HG02970 (cell line): Measurements from ENCODE around the gene HDAC7.

Experiments
- ATAC-seq: cut with Tn5 transposase; IDR thresholded peaks from one replicate; pipeline ENCODE4 v1.9.1; 2021; ENCODE audit warnings: mild to moderate bottlenecking, moderate library complexity, moderate number of reproducible peaks; ENCODE audit not compliant: unreplicated experiment, low FRiP score

Gene HDAC7

DNA sequence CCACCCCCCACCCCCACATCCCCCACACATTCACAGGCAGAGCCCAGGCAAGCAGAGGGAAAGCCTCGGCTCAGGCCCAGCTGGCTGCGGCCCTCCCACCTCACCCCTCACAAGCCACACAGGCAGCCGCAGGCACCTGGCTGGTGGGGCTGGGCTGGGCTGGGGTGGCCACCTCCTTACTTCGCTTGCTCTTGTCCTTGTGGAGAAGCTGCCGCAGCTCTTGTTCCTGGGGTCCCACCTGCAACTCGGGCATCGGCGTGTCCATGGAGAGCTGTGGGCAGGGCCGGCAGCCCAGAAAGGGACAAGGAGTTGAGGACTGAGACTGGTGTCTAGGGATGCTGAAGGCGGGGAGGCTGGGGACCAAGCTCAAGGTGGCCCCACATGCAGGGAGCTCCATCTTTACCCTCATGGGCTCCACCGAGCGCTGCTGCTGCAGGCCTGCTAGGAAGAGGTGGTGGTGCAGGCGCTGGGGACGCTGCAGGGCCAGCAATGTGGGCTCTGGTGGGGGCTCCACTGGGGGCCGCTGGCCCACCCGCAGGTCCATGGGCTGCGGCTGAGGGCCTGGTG is 21.2 kb downstream of the HDAC7 start:
- ATAC-seq, result no peak

DNA sequence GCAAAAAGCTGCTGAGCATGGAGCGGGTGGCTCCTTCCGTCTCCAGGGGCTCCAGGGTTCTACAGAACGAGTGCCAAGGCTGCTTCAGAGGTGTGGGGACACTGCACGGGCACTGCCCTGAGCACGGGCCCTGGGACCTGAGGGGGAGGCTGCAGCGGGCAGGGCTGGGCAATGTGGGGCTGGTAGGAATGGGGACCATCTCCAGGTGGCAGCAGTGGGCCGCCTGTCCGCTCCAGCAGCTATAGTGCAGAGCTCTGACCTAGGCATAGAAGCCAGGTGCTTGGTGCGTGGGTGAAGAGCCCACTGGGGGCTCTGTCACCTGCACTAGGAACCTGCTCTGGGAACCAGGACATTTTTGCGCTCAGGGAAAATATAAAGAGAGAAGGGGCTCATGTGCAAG is 22.3 kb downstream of the HDAC7 start:
- no peak for ATAC-seq

DNA sequence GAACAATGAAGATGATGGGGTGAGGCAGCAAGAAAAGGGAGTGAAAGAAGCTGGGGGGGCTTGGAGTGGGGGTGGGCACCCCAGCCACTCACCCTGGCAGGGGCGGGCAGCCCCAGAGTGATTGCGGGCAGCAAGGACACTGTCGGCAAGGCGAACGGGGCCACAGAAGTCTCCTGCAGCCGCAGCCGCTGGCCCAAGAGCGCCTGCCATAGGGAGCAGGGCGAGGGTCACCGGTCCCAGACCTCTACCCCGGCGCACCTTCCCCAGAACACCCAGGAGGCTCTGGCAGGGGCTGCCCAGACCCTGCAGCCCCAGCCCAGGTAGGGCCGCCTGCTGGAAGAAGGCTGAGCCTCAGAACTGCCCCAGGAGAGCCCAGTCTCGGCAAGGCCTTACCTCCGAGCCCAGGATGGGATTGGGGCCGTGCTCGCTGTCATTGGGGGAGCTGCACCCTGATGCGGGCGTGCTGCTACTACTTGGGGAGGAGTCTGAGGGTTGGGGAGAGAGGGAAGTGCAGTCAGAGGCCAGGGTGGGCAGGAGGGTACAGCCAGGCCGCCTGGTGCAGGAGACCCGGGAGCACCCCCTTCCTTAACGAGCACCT is 23.8 kb downstream of the HDAC7 start:
- no peak for ATAC-seq

DNA sequence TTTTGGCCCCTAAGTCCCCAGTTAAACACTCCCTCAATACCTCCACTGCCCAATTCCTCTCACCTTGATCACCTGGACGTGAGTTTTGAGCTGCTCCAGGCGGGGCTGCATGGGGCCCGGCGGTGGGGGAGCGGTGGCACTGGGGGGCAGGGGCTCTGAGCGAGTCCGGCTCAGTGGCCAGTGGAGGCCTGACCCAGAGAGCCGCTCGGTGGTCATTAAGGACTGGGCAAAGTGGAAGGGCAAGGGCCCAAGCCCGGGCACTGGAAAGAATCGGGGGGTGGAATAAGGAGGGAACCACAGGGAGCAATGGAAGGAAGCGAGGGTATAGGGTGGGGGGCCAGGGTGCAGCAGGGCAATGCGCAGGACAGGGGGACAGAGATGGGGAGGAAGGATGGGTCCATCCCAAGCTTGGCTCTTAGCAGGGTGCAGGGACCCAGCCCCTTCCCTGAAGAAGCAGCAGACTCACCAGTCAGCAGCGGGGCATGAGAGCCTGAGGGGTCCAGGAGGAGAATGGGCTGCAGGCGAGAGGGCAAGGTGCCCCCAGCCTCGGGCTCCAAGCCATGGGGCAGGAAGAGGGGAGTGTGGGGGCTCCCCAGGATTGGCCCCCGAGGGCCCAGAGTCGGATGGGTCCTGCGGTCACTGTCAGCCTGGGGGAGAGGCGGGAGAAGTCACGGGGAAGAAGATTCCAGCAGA is 24.4 kb downstream of the HDAC7 start:
- ATAC-seq, result no peak

DNA sequence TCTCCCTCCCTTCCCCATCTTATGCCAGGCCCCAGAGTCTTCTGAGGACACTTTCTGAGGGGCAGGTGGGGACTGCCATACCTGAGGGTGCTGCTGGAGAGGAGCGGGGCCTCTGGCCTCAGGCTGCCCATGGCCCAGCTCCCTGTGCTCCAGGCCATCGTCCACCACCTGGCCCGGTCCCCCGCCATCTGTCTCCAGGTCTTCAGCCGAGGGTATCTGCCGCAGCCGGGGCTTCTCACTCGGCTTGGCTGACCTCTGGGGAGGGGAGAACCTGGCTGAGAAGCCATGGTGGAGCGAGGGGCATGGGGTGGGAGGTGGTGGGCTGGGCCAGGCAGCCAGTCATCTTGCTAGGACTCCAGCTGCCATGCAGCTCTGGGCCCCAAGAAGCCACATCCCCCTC is 25.0 kb downstream of the HDAC7 start:
- ATAC-seq, result no peak

DNA sequence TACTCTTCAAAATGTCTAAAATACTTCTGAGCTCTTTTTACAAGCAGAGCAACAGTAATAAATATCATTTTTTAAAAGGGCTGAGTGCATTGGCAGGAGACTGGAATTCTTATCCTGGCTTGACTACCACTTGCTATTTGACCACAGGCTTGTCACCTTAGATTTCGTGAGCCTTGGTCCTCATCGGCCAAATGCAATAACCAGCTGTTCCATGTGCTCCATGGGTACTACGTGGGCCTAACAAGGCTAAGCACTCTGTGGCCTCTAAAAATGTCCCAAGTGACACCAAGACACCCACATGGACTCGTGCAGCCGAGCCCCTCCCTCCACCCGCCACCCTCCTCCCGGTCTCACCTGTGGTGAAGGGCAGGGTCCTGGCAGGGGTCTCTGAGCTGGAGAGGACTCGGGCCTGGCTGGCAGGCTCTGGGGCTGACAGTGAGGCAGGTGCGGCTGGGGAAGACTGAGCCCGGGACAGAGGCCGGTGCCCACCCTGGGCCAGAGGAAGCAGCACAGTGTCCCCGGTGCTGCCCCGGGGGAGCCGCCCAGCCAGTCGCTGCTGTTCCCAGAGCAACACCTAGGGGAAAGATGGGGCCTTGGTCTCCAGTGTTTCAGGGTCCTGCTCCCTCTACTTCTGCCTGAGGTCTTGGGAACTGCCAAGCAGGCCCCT is 26.6 kb downstream of the HDAC7 start:
- no peak for ATAC-seq

DNA sequence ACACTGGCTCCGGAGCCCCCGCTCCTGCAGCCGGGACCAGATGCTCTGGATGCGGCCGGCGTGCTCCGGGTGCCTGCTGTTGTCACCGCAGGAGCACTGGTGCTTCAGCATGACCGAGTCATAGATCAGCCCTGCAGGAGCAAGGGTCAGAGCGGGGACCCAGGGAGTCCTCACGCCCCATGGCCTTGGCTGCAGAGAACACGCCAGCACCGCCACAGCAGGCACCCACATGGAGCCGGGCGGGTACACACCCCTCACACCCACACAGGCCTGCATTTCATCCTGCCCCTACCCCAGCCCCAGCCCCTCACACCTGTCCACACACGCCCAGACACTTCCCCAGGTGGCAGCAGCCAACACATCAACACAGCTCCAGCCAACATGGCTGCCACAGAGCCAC is 27.8 kb downstream of the HDAC7 start:
- no peak for ATAC-seq

DNA sequence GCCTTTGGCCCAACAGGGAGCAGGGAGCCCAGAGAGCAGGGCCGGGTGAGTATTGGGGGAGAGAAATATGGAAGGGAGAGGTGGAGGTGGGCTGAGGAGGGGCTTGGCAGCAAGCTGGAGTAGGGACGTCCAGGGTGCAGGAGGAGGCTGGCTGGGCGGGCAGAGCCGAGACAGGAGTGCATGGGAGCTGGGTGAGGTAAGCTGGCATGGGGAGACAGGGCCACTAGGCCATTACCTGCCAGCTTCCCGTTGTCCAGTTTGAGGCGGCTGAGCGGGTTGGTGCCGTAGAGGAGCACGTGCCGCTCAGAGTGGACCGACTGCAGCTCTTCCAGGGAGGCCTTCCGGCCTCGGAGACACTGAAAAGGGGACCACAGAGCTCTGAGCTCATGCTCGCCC is 28.4 kb downstream of the HDAC7 start:
- no peak for ATAC-seq

DNA sequence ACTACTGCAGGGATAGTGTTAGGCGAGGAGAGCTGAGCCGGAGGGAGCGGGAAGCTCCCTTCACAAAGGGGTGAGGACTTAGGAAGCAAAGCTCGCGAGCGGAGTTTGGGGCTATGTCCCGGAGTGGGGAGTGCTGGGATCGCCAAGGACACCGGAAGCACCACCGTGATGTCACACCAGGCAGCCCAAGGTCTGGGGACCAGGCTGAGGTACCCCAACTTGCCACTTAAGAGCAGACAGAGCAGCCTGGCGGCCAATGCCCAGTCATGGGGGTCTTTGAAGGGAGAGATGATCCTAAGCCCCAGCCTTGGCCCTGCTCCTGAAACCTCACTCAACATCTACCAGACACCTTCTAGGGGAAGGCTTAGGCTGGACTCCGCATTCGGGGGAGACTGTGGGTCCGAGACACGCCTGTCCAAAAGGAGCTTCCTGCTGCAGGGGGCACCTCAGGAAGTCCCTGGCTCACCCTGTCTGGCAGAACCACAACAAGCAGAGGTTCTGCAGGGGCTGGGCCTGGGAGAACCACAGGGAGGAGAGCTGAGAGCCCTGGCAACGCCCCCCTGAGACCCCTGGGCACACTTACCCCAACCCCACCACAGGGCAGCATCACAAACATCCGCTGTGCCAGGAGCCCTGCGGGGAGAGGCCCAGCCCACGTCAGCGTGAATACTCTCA is 28.9 kb downstream of the HDAC7 start:
- ATAC-seq, result no peak

DNA sequence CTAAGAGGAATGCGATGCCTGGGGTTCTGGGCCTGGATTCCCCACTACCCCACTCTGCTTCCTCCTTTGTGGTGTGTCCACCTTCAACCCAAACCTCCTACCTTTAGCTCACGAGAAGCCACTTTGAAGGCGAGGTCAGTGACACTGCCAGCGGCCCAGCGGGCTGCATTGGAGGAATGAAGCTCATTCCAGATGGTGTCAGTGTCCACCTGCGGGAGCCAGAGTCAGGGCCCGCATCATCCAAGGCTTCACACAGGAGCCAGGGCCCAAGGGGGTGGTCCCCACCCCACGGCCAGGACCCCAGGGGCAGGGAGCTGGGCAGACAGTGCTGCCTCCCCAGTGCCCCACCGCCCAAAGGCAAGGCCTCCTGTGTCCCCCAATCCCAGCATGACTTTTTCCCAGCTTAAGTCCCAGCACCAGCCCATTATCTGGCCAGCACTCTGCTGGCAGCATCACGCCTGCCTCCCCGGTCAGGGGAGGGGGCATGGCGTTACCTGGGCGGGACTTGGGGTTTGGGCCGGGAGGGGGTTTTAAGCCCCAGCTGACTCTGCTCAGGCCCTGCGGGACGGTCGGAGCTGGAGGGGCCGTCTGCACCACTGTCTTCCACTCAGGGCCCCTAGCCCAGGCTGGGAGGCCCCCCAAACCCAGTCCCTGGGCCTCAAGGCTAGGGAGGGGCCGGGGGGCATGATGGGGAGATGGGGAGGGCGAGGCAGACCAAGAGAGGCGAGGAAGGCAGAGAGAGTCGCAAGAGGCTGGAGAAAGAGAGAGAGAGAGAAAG is 29.8 kb downstream of the HDAC7 start:
- no peak for ATAC-seq

DNA sequence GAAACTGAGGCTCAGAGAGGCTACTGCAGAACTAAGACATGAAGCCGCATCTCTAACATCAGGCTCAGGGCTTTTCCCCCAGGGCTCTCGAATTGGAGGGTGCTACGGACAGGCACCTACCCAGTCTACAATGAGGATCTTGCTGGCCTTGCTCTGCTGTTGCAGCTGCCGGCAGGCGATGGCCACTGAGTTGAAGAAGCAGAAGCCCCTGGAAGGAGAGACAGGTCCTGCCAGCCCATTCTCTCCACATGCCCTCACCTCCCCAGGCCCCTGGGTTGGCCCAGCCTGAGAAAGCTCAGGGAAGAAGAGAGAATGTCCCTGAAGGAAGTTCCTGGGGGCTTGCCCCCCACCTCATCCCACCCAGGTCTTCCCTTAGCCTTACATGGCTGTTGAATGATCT is 30.6 kb downstream of the HDAC7 start:
- no peak for ATAC-seq

DNA sequence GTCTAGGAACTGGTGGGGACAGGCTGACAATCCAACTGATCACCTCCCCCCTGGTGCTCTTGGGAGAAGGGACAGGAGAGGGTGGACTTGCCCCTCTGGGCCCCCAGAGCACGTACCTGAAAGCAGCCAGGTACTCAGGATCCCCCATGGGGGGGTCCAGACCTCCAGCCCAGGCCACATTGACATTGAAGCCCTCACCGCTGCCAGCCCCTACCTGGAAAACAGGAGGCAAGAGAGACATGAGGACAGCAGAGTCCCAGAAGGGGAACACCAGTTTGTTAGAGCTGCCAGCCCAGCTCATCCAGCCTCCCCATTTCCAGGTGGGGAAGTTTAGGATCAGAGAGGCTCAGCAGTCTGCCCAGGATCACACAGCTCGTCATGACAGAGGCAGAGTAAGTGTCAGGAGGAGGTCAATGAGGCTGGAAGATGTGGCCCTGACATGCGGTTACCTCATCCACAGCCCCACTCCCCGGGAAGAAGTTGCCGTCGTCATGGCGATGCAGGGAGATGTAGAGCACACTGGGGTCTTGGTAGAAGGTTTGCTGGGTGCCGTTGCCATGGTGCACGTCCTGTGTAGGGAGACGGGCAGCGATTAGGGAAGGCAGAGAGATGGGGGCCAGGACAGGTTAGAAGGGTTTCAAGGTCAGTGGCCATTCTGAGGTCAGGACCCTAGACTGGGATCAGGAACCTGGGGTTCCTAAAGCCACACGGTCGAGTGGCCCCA is 31.9 kb downstream of the HDAC7 start:
- ATAC-seq, result no peak

DNA sequence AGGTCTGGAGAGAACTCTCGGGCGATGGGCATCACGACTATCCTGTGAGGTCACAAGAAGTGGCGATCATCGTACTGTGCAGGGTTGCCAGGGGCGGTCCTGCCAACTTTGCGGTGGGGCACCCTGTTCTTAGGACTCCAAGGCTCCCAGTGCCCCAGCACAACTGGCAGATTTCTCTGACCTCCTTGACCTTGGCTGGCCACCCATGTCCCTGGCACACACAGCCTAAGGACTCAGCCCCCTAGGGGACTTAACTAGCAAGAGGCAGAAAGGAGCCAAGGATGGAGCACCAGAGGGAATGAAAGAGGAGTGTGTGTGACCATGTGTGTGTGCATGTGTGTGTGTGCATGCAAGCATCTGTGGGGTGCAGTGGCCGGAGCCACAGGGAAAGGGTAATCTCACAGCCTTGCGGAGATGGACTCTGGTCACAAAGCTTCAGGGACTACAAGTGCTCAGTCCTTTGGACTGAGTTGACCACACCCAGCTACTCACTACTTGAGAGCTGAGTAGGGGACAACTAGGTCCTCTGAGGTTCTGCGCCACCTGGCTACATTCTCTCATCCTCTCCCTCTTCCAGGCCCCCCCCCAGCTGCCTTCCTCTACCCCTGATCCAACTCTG is 32.9 kb downstream of the HDAC7 start:
- no peak for ATAC-seq

DNA sequence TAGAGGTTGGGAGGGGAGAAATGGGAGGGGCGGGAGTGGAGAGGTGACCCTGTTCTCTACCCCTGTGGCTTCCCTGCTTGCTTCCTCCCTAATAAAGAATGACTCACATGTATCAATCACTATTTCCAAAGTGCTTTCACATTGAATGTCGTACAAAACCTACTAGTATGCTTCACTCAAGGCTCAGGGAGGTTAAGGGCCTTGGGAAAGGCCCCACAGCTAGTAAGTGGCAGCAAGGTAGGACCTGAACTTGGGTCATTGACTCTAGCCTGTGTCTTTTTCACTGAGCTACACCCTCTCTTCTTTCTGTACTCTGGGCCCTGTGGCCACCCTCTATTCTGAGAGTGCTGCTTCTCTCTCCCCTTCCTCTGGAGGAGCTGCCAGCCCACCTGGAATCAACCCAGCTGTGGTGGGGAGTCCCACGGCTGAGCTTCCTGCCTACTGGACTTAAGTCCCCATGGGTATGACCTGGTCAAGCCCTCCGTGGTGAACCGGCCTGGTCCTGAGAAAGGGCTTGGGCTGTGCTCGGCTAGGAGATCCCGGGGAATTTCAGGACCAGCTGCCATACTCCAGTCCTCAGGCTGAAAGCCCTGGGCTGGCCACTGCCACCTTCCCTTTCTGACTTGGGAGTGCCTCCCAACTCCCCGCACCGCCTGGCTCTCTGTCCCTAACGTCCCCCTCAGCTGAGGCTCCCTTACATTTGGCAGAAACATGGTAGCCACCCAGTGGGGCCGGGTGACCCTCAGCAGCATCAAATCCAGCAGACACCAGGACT is 33.6 kb downstream of the HDAC7 start:
- ATAC-seq, result no peak

DNA sequence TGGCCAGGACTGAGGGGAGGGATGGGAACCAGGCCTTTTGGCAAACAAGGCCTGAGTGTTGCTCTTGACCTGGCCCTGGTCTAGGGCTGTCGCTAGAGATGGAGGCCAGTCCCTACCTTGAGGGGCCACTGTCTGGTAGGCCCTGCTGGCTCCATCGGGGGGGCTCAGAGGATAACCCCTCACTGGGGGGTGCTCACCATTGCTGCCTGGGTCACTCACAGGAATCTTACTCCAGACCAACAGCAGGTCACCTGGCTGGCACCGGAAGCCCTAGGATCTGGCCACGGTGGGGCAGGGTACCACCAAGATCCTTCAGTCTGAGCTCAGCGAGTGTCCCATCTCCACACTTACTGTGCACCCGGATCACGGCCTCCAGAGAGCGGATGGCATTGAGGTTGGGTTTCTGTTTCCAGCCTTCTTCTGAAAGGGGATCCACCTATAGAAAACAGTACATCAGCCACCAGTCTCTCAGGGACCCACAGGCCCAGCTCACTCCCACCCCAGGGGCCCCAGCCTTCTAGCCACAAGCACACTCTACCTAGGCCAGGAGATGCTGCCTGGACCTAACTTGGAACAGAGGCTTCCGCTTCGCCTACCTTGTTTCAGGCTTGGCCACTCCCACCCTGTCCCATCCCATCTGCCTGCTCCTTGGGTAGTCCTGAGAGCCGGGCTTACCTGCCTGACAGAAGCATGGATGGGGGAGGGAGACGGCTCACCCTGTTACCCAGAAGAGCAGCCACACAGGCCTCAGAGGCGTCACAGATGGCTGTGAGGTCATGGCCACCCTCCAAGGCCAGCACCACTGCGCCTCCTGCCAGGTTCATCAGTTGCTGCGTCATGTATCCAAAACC is 34.4 kb downstream of the HDAC7 start:
- no peak for ATAC-seq

DNA sequence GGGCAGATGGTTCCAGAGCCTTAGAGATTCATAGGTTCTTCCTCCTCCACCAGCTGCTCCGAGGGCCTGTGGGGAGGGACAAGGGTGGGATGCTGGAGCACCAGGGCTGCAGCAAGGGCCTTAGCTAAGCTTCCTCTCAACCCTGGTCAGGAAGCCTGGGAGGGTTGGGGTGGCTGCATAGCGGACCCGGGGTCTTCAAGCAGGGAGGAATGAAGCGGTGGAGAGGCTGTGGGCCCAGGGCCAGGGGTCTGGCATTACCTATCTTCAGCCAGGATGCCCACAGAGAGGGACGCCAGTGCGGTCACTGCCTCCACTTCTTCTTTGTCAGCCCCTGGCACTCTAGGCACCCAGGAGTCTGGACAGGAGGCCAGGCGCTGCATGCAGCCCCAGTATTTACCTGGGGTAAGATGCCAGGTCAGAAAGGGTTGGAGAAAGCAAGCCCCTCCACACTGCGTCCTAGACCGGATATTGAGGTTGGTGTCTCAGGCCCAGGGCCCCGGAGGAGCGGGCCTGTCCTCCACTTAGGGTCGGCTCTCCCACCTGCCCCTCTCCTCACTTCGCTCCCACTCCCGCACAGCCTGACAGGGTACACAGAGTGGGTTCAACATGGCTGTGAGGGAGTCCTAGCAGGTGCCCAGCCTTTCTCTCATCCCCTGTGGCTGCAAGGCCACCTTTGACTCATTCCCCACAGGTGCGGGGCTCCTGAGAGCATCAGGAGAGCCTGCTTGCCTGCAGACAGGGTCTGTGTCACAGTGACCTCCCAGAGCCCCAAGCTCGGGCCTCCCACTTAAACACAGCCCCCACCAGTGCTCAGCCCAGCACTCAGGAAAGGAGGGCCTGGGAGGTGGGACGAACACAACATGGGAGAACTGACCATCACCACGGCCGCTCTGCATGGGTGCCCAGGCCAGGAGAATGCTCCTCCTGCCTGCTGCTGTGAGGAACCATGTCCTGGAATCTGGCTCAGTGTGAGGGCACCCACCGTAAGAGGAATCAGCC is 35.6 kb downstream of the HDAC7 start:
- ATAC-seq, result no peak
